ENCODE measurements around the gene RB1.
"Not testable (repeated sequence)": the region's sequence is repeated elsewhere in the genome, so short reads cannot be mapped to it uniquely, and the experiment has no call there.

The RB1 gene

DNA sequence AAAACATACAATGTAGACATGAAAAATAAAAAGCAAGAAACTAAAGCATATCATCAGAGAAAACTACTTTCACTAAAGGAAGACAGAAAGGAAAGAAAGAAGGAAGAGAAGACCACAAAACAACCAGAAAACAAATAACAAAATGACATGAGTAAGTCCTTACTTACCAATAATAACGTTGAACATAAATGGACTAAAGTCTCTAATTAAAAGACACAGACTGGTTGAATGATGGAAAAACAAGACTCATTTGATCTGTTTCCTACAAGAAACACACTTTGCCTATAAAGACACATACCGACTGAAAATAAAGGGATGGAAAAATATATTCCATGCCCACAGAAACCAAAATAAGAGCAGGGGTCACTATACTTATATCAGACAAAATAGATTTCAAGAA, 46.0 kb downstream of the RB1 start:
- no peak for DNase-seq (ENCODE audit: low read depth, low spot score)

DNA sequence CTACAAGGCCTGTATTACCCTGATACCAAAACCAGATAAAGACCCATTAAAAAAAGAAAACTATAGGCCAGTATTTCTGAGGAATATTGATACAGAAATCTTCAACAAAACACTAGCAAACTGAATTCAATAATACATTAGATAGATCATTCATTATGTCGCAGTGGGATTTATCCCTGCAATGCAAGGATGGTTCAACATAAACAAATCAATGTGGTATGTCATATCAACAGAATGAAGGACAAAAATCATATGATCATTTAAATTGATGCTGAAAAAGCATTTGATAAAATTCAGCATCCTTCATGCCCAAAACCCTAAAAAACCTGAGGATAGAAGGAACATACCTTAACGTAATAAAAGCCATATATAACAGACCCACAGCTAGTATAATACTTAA, 50.0 kb downstream of the RB1 start:
- DNase-seq (ENCODE audit: low read depth, low spot score): no peak

DNA sequence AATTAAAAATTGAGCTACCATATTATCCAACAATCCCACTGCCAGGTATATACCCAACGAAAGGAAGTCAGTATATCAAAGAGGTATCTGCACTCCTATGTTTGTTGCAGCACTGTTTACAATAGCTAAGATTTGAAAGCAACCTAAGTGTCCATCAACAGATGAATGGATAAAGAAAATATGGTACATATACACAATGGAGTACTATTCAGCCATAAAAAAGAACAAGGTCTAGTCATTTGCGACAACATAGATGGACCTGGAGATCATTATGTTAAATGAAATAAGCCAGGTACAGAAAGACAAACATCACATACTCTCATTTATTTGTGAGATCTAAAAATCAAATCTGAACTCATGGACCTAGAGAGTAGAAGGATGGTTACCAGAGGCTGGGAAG, 52.0 kb downstream of the RB1 start:
- DNase-seq (ENCODE audit: low read depth, low spot score): not testable (repeated sequence)

DNA sequence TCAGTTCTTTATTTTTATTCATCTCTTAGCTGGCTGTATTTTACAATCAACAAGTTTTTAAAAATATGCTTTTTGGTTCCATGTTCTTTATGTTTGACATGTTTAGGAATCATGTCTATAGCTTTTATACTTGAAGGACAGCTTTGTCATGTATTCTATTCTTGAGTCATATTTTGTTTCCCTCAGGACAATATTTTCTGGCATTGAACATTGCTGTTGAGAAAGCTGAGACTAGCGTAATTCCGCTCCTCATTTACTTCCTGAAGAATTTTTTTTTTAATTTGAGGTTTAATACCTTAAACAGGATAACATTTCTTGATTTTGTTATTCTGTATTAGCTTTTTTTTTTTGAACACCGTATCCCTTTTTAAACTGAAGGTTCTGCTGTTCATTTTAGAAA, 53.2 kb downstream of the RB1 start:
- no peak for DNase-seq (ENCODE audit: low read depth, low spot score)

DNA sequence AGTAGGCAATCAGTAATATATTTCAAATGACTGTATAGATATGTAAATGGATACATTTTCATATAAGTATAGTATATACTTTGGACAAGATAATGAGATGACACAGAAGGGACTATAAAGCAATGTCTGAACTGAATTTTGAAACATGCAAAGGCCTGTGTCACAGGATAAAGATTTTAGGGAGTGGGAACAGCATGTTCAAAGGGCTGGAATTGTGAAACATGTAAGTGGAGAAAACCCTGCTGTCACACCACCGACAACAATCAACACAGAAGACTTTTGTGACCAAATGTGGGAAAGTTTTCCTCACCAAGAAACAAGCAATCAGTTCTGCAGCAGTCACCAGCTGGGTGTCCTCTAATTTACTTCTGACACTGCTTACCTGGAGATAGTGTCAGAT, 66.4 kb downstream of the RB1 start:
- no peak for DNase-seq (ENCODE audit: low read depth, low spot score)

DNA sequence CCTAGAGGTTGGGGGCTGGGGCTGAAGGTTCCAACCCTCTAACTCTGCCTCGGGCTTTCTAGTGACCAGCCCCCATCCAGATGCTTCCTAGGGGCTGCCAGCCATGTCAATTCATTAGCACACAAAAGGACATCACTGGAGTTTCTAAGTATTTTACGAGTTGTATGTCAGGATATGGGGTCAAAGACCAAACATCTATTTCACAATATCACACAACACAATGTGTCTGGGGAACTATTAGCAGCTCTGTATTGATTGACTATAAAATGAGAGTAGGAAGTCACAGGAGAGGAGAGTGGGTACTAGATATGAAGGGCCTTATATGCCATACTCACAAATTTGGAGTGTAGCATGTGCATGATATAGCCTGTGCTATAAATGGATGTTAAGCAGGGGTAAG, 67.3 kb downstream of the RB1 start:
- DNase-seq (ENCODE audit: low read depth, low spot score): no peak

DNA sequence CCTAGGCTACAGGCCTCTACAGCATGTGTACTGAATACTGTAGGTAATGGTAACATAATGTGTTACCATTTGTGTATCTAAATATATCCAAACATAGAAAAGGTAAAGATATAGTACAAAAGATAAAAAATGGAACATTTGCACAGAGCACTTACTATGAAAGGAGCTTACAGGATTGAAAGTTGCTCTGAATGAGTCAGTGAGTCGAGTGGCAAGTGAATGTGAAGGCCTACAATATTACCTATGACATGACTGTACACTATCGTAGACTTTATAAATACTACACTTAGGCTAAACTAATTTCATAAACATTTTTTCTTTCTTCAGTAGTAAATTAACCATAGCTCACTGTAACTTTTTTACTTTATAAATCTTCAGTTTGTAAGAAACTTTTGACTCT, 74.3 kb downstream of the RB1 start:
- no peak for DNase-seq (ENCODE audit: low read depth, low spot score)

DNA sequence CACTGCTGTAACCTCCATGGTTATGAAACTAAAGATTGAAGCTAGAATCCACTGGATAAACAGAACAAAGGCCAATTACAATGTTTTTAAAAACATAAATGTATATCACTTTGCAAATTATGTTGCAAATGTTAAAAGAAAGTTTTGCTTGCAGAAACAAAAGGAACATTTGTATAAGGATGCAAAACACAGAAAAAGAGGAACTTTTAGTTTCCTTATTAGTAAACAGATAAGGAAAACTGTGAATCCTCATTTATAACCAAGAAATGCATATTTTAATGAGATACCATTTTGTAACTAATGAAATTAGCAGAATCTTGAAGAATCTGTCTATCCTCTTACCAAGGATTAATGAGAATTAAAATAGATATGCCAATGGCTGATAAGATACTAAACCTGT, 77.0 kb downstream of the RB1 start:
- no peak for DNase-seq (ENCODE audit: low read depth, low spot score)

DNA sequence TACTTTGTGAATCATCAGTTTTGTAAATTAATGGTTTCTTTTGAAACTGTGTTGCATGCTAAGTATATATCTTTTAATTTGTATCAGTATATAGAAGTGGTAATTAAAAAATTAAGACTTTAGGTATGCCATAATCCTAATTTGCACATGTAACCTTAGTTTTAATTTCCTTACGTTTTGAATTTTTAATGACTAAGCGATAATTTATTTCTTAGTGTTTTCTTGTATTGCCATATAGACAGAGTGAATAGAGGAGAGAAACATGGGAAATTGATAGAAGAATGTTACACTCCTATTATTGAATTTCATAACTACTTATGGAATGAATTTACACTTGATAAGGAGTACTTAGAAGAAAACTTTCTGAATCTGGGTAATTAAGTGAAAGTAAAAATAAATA, 79.8 kb downstream of the RB1 start:
- no peak for DNase-seq (ENCODE audit: low read depth, low spot score)

DNA sequence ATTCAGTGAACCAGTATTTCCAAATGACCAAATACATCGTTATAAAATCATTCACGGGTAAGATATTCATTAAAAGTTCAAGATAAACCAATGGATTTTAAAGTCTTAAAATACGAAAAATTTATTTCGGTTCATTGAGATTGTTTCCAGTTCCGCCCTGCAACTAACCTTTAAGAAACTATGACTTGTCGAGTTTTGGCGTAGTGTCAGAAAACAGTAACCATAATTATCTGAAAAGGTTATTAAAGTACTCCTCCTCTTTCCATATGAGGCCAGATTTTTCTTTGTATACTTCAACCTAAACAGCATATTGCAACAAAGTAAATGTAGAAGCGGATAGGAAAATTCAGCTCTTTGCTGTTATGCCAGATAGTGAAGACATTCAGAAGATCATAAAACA, 83.3 kb downstream of the RB1 start:
- DNase-seq (ENCODE audit: low read depth, low spot score): no peak

DNA sequence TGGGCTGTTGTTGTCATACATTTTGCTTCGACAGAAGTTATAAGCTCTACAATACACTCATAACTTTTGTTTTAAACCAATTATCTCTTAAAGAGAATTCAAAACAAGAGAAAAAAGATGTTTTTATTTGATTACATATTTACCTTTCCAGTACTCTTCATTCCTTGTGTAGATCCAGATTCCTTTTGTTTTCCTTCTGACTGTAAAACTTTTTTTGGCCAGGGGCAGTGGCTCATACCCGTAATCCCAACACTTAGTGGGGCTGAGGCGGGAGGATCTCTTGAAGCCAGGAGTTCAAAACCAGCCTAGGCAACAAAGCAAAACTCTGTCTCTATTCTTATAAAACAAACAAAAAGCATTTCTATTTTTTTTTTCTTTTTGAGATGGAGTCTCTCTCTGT, 87.7 kb downstream of the RB1 start:
- no peak for DNase-seq (ENCODE audit: low read depth, low spot score)

DNA sequence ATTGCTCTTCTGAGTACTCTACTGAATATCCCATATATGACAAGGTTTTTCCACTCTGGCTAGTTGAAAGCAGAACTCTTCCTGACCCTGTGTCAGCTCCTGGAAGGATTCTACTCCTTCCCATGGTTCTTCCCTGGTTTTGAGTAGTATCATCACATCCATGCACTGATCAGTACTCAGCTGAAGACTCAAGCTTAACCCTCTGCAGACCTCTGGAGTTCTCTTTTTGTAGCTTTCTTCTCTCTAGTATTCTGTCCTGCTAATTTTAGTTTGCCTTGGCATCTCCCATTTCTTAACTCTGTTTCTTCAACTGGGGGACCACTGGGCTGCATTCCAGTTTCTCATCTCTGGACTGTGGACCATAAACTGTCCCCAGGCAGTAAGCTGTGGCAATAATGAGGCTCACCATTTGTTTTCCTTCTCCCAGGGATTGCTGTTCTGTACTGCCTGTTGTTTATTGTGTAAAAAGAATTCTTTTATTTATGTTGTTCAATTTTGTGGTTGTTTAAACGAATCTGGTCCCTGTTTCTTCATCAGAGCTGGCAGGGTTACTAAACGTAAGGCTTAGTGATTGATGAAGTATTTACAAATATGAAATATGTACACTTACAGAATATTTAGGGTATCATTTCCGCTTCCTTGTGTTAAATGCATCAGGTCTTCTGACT, 89.6 kb downstream of the RB1 start:
- no peak for DNase-seq (ENCODE audit: low read depth, low spot score)

DNA sequence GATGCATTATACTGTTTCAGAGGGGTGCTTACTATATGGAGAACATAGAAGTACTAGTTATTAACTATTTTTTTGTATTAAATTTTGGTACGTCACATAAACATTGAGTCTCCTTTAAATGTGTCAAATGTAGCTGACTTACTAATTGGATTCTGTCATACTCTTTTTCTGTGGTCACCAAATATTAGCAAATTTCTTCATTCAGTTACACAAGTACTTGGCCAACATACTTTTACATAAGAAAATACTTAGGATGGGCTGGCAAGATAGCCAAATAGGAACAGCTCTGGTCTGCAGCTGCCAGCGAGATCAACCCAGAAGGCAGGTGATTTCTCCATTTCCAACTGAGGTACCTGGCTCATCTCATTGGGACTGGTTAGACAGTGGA, 90.1 kb downstream of the RB1 start:
- DNase-seq (ENCODE audit: low read depth, low spot score): no peak

DNA sequence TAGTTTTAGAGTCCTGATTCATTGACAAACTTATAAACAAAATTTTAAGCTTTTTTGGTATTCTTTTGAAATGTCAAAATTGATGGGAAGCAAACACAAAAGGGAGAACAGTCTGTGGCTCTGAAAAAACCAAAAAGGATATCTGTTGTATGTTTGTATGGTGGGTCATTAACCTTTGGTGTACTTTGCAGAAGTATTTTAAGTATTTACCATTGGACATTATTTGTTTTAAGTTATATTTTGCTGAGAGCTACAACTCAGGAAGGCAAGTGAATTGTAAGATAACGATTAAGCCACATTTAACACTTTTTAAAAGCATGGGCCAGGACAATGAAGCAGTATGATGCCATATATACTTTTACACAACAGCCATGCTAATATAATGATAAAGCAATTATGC, 94.2 kb downstream of the RB1 start:
- DNase-seq (ENCODE audit: low read depth, low spot score): no peak

DNA sequence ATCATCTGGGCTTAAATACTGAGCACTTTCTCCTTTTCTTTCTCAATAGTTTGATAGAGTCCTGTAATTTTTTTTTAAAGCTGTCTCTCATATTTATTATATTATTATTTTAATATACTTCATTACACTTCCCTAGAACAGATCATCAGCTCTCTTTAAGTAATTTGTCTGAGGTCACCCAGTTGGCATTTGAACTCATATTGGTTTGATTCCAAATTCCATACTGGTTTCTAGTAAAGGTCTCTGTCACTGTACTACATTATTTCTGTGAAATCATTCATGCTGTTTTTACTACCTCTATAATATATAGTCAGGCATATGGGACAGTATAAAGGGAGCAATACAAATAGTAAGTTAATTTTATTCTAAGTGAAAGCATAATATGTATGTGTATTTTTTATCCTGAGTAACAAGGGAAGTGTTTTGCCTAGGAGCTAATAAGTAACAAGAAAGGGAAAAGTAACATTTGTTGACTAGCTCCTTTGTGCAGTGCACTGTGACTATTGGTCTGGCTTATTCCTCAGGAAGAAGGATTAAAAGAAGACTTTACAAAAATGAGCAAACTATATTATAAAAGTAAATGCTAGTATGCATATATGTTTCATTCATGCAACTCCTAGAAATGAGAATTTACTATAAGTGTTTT, 95.0 kb downstream of the RB1 start:
- no peak for DNase-seq (ENCODE audit: low read depth, low spot score)

DNA sequence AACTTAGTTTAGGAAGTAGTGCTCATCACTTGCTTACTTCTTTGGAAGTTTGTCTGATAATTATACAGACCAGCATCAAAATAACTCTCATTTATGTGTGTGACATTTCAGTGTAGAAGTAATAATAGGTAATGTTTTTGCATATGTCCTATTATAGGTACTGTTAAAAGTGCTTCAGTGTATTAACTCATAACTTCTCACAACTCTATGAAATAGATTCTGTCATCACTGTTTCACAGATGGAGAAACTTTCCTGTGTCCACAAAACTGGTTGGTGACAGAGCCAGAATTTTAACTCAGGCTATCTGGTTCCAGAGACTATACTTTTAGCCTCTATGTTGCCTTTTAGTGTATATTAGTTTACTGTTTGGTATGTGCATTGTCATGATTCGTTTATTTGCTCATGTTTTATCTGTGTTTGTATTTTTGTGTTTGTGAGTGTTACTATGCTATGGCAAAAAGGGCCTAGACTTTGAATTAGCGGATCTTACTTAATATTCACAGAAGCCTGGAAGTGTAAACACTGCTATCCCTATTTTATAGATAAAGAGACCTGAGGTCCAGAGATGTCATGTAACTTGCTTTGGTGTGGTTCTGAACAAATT, 96.6 kb downstream of the RB1 start:
- no peak for DNase-seq (ENCODE audit: low read depth, low spot score)

DNA sequence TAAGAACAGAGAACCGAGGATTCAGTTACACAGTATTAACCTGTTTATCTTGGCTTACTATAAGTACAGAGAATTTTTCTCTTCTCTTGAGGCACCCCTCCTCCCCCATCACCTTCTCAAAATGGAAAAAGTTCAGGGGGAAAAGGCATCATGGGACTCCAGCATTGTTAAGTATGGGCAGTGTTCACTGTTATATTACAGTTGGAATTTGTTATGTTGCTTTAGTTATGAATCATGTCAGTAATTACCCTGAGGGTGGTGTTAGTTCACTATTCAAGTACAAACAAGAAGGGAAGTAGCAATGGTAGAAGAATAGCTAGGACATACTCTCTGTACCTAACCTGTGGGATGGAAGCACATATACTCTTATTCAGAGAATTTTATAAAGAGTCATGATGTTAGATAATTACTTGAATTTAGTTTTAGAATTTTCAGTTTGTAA, 97.3 kb downstream of the RB1 start:
- DNase-seq (ENCODE audit: low read depth, low spot score): no peak

DNA sequence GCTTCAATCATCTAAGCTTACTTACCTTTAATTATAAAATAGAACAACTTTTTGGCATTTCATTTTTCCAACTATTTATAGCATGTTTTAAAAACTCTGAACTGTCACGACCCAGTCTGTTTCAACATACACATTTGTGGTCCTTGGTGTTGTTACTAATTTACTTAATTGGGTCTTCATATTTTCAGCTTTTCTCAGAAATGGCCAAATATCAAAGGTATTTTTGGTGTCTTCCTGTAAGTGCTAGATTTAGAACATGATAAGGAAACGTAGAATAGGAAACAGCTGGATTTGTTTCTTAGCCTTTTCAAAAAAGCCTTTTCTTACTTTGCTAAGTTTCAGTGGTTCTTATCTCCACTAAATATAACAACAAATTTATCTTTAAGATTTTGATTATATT, 97.9 kb downstream of the RB1 start:
- no peak for DNase-seq (ENCODE audit: low read depth, low spot score)

DNA sequence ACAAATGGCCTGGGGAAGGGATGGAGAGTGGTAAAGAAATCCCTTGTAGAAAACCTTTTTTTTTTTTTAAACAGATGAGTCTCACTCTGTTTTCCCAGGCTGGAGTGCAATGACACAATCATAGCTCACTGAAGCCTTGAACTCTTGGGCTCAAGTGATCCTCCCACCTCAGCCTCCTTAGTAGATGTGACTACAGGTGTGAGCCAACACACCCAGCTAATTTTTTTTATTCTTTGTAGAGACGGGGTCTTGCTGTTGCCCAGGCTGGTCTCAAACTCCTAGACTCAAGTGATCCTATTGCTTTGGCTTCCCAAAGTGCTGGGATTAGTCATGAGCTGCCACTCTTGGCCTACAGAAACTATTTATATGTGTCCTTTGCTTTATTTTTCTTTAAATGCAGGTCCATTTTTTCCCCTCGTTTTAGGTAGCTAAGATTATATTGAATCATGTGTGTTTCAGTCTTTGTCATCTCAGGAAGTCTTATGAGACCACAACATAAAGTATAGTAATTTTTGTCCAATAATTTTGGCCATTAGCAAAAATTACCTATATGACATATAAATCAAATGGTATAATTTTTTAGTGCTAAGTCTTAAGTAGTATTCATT, 98.9 kb downstream of the RB1 start:
- DNase-seq (ENCODE audit: low read depth, low spot score): no peak

DNA sequence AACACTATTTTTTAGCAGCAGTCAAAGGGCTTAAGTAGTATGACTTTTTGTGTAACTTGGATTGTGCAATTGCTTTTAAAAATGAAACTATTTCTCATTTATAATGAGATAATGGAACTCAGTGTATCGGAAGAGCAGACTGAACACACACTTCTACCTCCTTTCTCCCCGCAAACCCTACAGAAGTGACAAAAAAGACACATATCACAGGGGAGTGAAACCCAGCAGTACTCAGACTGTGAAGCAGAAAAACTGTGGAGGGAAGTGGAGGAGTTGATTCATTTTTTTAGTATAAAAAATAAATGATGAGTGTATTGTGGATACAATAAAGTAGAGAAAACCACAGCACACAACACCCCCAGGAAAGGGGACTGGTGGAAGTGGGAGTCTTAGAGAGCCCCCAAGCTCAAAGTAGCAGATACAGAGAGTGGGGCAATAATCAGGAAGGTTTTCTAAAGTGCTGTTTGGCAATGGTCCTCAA, 99.6 kb downstream of the RB1 start:
- no peak for DNase-seq (ENCODE audit: low read depth, low spot score)

DNA sequence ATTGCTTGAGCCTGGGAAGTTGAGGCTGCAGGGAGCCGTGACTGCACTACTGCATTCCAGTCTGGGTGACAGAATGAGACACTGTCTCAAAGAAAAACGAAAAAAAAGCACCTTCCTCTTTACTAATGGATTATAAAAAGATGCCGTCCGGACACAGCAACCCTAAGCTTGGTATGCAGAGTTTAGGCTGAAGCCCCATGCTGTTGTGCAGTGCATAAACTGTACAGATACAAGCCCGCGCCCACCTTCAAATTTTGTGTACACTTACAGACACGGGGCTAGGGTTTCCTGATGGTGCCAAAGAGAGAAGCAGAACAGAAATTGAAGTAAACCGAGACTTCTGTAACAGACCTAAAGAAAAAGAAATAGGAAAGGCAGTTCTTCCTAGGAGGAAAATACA, 100.4 kb downstream of the RB1 start:
- DNase-seq (ENCODE audit: low read depth, low spot score): no peak

DNA sequence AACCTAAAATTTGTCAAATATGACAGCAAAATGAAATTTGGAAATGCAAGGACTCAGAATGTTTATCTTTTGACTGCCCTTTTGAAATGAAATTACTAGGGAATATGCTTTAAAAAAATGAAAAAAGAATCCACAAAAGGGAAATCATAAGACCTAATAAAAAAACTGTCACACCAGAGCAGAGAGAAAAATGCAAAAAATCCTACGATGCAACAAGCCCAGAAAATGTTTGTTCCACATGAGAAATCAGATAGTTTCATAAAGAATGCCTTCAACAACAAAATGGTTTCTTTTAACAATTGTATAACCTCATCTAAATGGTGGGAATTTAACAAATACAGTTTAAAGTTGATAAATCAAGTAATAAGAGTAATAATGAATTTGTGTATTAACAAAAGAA, 101.4 kb downstream of the RB1 start:
- no peak for DNase-seq (ENCODE audit: low read depth, low spot score)

DNA sequence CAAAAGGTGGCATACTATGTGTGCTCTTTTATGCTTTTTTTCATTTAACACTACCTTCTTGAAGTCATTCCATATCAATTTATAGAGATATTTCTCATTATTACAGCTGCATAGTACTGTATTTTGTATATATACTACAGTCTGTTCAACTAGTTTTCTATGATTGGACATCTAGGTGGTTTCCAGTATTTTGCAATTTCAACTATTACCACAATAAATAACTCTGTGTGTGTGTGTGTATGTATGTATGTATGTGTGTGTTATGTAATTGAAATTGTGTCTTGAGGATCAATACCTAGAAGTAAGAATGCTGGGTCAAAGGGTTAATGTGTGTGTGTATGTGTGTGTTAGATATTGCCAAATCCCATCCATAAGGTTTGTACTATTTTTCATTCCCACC, 102.3 kb downstream of the RB1 start:
- no peak for DNase-seq (ENCODE audit: low read depth, low spot score)

All from brain pericyte (primary cell).